Effector memory CD8-positive, alpha-beta T cell (primary cell): ENCODE measurements around the gene HOXC5.

ENCODE experiments used
- ATAC-seq: fragments of 150-1000 bp; cut with Tn5 transposase; replicated peaks from 2 replicates; pipeline ENCODE4 v1.10.0; 2021; ENCODE audit warnings: mild to moderate bottlenecking, moderate library complexity
- DNase-seq, 3 experiments: peaks; one replicate each; pipeline ENCODE4 v3.0.0; 2021
- H3K27ac Mint-ChIP-seq, 2 donors: one replicate each; pipeline ENCODE4 v1.8.0; 2022; ENCODE audit warnings: mild to moderate bottlenecking in 2 of 2, mixed read lengths in 2 of 2, moderate library complexity in 2 of 2
- H3K27me3 Mint-ChIP-seq, 2 donors: one replicate each; pipeline ENCODE4 v1.8.0; 2022; ENCODE audit warnings: mixed read lengths in 2 of 2
- H3K36me3 Mint-ChIP-seq: one replicate; pipeline ENCODE4 v1.8.0; 2022; ENCODE audit warnings: mild to moderate bottlenecking, moderate library complexity, mixed read lengths; ENCODE audit not compliant: insufficient read depth
- H3K4me1 Mint-ChIP-seq, 2 donors: one replicate each; pipeline ENCODE4 v1.8.0; 2022; ENCODE audit warnings: low read depth in 2 of 2, mixed read lengths in 2 of 2
- H3K4me3 Mint-ChIP-seq, 2 donors: one replicate each; pipeline ENCODE4 v1.8.0; 2022; ENCODE audit warnings: mild to moderate bottlenecking in 2 of 2, mixed read lengths in 2 of 2, moderate library complexity in 2 of 2
- H3K9me3 Mint-ChIP-seq, 2 donors: one replicate each; pipeline ENCODE4 v1.8.0; 2022; ENCODE audit warnings: mixed read lengths in 2 of 2
- total RNA-seq, 9 experiments: gene quantifications; one replicate each; lab custom pipeline; 2026; lab: John Stamatoyannopoulos, UW

Gene HOXC5
- 0 to 0.03 (median 0) reads per million in 9 experiments for total RNA-seq

- H3K27me3 Mint-ChIP-seq: peaks cover 73 to 100% of the 10 kb centered on the region in 2 donors
- peak; percentile 63 to 73 (median 65) for DNase-seq
- H3K4me1 Mint-ChIP-seq: peaks cover 17 to 23% of the 10 kb centered on the region in 2 donors
Measured at GRCh38 chr12:54032627-54033100, at the start of gene HOXC5. Gene HOXC5 (plus strand): TSS chr12:54033050. CDS start chr12:54033123, 73 bp downstream.

DNA sequence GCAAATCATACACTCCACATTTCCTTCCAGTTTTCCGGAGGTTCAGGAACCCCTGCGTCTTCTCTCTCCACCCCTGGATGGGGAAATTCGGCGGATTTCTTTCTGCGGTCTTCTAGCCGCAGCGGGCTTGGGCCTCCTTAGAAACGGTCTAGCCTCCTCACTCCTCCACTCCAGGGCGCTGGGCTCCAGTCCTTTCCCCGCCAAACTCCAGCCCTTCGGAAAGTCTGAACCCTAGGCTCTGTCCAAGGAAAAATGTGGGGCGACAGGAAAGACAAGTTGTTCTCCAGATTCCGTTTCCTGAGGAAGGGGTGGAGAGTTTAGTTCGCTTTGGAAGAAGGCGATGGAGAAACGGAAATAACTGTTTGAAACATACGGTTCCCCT, 49.3 kb upstream of the HOXC5 start:
- no peaks in the 10 kb centered on the region for H3K9me3 Mint-ChIP-seq
- peaks cover 45% of the 10 kb centered on the region for H3K36me3 Mint-ChIP-seq
- DNase-seq: no peak
- peaks cover 19 to 25% of the 10 kb centered on the region in 2 donors for H3K4me1 Mint-ChIP-seq
- no peak overlapping the region for H3K4me3 Mint-ChIP-seq
- no peak for ATAC-seq
- H3K27me3 Mint-ChIP-seq: peaks cover 93 to 100% of the 10 kb centered on the region in 2 donors
- H3K27ac Mint-ChIP-seq: peak overlapping the region in 1 of 2 donors; percentile 62

More at GRCh38 chr12:54032627-54033100, at the start of gene HOXC5:
- Mint-ChIP-seq H3K4me3 (peak within 1 kb of the TSS; percentile 77 to 81), H3K36me3 (peaks cover 22% of the 10 kb centered on the region), H3K9me3 (no peaks in the 10 kb centered on the region), H3K27ac (no peak within 1 kb of the TSS)
- ATAC-seq: peak; percentile 56

GRCh38 chr12:53983950-53984572, 48.8 kb upstream of the HOXC5 start:
- ATAC-seq (no peak), DNase-seq (no peak)
- Mint-ChIP-seq H3K9me3 (no peaks in the 10 kb centered on the region), H3K4me3 (peak overlapping the region in 1 of 2 donors; percentile 15), H3K27ac (peak overlapping the region in 1 of 2 donors; percentile 62), H3K36me3 (peaks cover 45% of the 10 kb centered on the region), H3K27me3 (peaks cover 93 to 100% of the 10 kb centered on the region in 2 donors), H3K4me1 (peaks cover 21 to 29% of the 10 kb centered on the region in 2 donors)

DNA sequence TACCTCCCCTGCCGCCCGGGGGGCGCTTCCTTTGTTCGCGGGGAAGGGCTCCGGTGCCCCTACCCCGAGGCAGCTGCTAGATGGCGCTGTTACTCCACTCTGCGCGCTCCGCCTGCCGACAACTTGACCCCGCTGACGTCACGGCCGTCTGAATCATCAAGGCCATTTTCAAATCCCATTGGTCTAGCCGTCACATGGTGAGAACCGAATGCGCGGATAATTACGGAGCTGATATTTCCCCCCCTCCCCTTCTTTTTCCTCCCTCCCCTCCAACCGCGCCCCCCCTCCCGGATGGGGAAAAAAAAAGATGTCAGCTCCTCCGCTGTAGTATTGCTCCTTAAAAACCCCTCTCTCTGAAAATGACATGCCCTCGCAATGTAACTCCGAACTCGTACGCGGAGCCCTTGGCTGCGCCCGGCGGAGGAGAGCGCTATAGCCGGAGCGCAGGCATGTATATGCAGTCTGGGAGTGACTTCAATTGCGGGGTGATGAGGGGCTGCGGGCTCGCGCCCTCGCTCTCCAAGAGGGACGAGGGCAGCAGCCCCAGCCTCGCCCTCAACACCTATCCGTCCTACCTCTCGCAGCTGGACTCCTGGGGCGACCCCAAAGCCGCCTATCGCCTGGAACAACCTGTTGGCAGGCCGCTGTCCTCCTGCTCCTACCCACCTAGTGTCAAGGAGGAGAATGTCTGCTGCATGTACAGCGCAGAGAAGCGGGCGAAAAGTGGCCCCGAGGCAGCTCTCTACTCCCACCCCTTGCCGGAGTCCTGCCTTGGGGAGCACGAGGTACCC, 47.8 kb upstream of the HOXC5 start, which contains the start of gene HOXC10:
Gene HOXC10, plus strand, starts transcription at position 246 of the 791 bp plus-strand sequence. Its CDS starts 114 bp downstream, at position 360.
- ATAC-seq (peak; percentile 68), DNase-seq (peak; percentile 63 to 67 (median 65))
- peak within 1 kb of the TSS in 1 of 2 donors; percentile 87 for H3K27ac Mint-ChIP-seq
- H3K4me1 Mint-ChIP-seq: peaks cover 32 to 39% of the 10 kb centered on the region in 2 donors
- H3K9me3 Mint-ChIP-seq: no peaks in the 10 kb centered on the region
- peaks cover 45% of the 10 kb centered on the region for H3K36me3 Mint-ChIP-seq
- H3K27me3 Mint-ChIP-seq: peaks cover 93 to 100% of the 10 kb centered on the region in 2 donors
- peak within 1 kb of the TSS; percentile 67 to 70 for H3K4me3 Mint-ChIP-seq

- Mint-ChIP-seq H3K27me3 (peaks cover 93 to 100% of the 10 kb centered on the region in 2 donors), H3K9me3 (no peaks in the 10 kb centered on the region), H3K36me3 (peaks cover 41% of the 10 kb centered on the region), H3K4me1 (peaks cover 37 to 45% of the 10 kb centered on the region in 2 donors), H3K27ac (peak overlapping the region in 1 of 2 donors; percentile 87), H3K4me3 (peak overlapping the region; percentile 67 to 70)
- ATAC-seq (no peak), DNase-seq (no peak)
Measured at GRCh38 chr12:53985692-53985993, 47.2 kb upstream of the HOXC5 start.

- ATAC-seq (peak; percentile 48), DNase-seq (no peak)
- Mint-ChIP-seq H3K27me3 (peaks cover 93 to 100% of the 10 kb centered on the region in 2 donors), H3K36me3 (peaks cover 37% of the 10 kb centered on the region), H3K4me3 (peak overlapping the region; percentile 67 to 70), H3K4me1 (peaks cover 42 to 47% of the 10 kb centered on the region in 2 donors), H3K27ac (peak overlapping the region in 1 of 2 donors; percentile 87), H3K9me3 (no peaks in the 10 kb centered on the region)
Measured at GRCh38 chr12:53985994-53986685, 46.7 kb upstream of the HOXC5 start.

- DNase-seq (no peak), ATAC-seq (no peak)
- H3K27ac Mint-ChIP-seq: no peak overlapping the region
- H3K4me3 Mint-ChIP-seq: no peak overlapping the region
- peaks cover 34% of the 10 kb centered on the region for H3K36me3 Mint-ChIP-seq
- peaks cover 43 to 47% of the 10 kb centered on the region in 2 donors for H3K4me1 Mint-ChIP-seq
- H3K9me3 Mint-ChIP-seq: no peaks in the 10 kb centered on the region
- peaks cover 93 to 100% of the 10 kb centered on the region in 2 donors for H3K27me3 Mint-ChIP-seq
Measured at GRCh38 chr12:53986686-53987483, 46.0 kb upstream of the HOXC5 start.

DNA sequence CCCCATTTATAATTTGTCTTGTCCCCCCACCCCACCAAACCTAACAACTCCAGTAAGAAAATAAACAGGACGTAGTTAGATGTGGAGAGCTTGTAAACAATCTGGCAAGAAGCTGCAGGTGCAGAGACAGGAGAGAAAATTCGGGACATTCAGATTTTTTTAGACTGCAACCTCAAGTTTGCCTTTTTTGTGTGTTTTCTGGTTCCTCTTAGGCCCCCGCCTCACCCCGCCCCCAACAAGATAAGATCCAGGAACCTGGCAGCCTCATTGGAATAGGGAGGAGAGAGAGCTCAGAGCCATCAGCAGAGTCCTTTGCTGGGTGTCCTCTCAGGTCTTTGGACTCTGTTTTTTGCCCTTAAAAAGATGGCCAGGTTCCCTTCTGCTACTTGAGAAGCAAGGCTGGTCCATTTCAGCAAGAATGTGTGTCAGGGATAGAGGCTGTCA, 45.0 kb upstream of the HOXC5 start:
- DNase-seq (no peak), ATAC-seq (no peak)
- no peak overlapping the region for H3K27ac Mint-ChIP-seq
- no peak overlapping the region for H3K4me3 Mint-ChIP-seq
- H3K27me3 Mint-ChIP-seq: peaks cover 96 to 100% of the 10 kb centered on the region in 2 donors
- H3K4me1 Mint-ChIP-seq: peaks cover 43 to 47% of the 10 kb centered on the region in 2 donors
- peaks cover 32% of the 10 kb centered on the region for H3K36me3 Mint-ChIP-seq
- H3K9me3 Mint-ChIP-seq: no peaks in the 10 kb centered on the region

GRCh38 chr12:53988541-53989226, 44.2 kb upstream of the HOXC5 start:
- H3K27me3 Mint-ChIP-seq: peaks cover 96 to 100% of the 10 kb centered on the region in 2 donors
- H3K27ac Mint-ChIP-seq: no peak overlapping the region
- peak; percentile 6 for ATAC-seq
- DNase-seq: no peak
- H3K36me3 Mint-ChIP-seq: peaks cover 26% of the 10 kb centered on the region
- peaks cover 46 to 47% of the 10 kb centered on the region in 2 donors for H3K4me1 Mint-ChIP-seq
- peak overlapping the region; percentile 46 to 64 for H3K4me3 Mint-ChIP-seq
- H3K9me3 Mint-ChIP-seq: no peaks in the 10 kb centered on the region

DNA sequence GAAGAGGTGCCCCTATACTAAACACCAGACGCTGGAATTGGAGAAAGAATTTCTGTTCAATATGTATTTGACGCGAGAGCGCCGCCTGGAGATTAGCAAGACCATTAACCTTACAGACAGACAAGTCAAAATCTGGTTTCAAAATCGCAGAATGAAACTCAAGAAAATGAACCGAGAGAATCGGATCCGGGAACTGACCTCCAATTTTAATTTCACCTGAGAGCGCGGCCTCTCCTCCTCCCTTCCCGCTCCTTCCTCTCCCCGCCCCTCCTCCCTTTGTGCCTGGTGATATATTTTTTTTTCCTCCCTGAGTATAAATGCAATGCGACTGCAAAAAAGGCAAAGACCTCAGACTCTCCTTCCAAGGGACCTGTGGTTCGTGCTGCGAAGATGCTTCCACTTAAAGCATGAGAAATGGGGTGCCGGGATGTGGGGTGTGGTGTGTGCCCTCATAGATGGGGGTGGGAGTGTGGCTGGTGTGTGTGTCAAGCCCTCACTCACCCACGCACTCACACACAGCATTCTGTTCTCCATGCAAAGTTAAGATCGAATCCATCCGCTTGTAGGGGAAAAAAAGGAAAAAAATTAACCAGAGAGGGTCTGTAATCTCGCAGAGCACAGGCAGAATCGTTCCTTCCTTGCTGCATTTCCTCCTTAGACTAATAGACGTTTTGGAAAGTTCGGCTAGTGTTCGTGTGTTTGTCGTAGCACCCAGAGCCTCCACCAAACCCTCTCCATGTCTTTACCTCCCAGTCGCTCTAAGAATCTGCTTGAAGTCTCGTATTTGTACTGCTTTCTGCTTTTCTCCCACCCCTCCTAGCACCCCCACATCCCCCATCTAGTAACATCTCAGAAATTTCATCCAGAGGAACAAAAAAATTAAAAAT, 43.4 kb upstream of the HOXC5 start:
- peaks cover 98 to 100% of the 10 kb centered on the region in 2 donors for H3K27me3 Mint-ChIP-seq
- no peaks in the 10 kb centered on the region for H3K9me3 Mint-ChIP-seq
- H3K4me3 Mint-ChIP-seq: peak overlapping the region; percentile 46 to 64
- DNase-seq (no peak), ATAC-seq (peak; percentile 39)
- H3K27ac Mint-ChIP-seq: no peak overlapping the region
- H3K4me1 Mint-ChIP-seq: peaks cover 51 to 54% of the 10 kb centered on the region in 2 donors
- peaks cover 24% of the 10 kb centered on the region for H3K36me3 Mint-ChIP-seq

DNA sequence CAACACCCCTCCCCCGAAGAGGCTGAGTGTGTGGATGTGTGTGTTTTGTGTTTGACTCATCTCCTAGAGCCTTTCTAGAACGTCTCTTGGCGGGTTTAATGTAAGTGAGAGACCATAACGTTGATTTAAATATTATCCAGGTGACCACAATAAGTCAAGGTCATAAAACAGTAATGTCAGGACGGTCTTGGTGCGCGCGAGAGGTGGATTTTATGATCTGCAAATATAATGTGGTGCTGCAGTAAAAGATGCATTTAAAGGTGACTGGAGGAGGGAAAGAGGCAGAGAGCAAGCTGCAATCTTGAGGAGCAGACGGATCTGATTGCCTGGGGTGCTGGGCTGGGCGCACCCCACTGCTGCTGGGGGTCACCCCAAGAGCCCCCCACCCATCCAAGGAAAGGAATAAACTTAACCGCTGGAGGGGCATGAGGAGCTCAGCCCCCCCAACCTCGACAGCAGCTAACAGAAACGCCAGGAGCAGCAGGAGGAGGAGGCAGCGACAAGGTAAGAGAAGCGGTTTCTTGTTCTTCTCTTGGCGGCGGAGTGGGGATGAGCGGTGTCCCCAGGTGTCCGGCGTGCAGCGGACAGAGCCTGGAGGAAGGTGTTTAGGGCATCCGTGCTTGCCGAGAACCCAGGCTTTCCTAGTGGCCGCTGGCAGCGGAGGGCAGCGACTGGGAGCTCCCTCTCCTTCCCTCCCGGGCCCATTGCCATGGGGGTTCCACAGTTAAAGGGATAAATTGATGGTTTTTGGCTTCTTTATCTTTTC, 42.4 kb upstream of the HOXC5 start:
- Mint-ChIP-seq H3K4me1 (peaks cover 51 to 53% of the 10 kb centered on the region in 2 donors), H3K4me3 (peak overlapping the region; percentile 23 to 46), H3K9me3 (no peaks in the 10 kb centered on the region), H3K27me3 (peaks cover 98 to 100% of the 10 kb centered on the region in 2 donors), H3K27ac (no peak overlapping the region), H3K36me3 (peaks cover 13% of the 10 kb centered on the region)
- DNase-seq: no peak
- ATAC-seq: no peak
